Measurements from ENCODE around the gene PTPRA.

DNA sequence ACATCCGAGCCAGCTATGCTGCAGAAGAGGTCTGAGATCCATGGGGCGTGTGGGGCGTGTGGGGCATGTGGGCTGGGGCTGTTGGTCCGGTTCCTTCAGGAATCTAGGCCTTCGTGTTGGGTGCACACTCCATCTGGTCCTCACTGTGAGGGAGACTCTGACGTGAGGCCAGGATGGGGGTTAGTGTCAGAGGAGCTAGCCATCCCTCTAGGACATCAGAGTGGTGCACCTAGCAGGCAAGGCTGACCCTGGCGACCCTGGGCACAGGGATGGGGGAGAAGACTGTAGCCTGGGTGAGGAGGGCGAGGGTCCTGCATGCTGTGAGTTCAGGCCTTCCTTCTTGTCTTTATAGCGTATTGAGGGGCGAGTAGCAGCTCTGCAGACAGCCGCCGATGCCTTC lies 8.7 kb upstream of the PTPRA start:
- TF ChIP-seq, protein P1, sequence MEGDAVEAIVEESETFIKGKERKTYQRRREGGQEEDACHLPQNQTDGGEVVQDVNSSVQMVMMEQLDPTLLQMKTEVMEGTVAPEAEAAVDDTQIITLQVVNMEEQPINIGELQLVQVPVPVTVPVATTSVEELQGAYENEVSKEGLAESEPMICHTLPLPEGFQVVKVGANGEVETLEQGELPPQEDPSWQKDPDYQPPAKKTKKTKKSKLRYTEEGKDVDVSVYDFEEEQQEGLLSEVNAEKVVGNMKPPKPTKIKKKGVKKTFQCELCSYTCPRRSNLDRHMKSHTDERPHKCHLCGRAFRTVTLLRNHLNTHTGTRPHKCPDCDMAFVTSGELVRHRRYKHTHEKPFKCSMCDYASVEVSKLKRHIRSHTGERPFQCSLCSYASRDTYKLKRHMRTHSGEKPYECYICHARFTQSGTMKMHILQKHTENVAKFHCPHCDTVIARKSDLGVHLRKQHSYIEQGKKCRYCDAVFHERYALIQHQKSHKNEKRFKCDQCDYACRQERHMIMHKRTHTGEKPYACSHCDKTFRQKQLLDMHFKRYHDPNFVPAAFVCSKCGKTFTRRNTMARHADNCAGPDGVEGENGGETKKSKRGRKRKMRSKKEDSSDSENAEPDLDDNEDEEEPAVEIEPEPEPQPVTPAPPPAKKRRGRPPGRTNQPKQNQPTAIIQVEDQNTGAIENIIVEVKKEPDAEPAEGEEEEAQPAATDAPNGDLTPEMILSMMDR (IDR thresholded peaks at IDR 0.05; ENCODE audit: control extremely low read depth in 1 of 3, insufficient read depth in 1 of 3, low read depth in 1 of 3, low read length in 3 of 3): no peak
- TF ChIP-seq FOSL1 (IDR thresholded peaks at IDR 0.05; ENCODE audit: insufficient read depth, low read depth, low read length) (no peak), EP300 (IDR thresholded peaks at IDR 0.05; ENCODE audit: borderline replicate concordance in 1 of 2, low read depth in 2 of 2, low read length in 2 of 2) (no peak), KDM5A (IDR thresholded peaks at IDR 0.05; ENCODE audit: low read length) (no peak), CBX8 (IDR thresholded peaks at IDR 0.05; ENCODE audit: borderline replicate concordance, low read depth, low read length) (no peak), POLR2AphosphoS5 (IDR thresholded peaks at IDR 0.05; ENCODE audit: low read depth, low read length) (no peak), CEBPB (IDR thresholded peaks at IDR 0.05; ENCODE audit: low read depth, low read length) (no peak)
